Thoracic aorta (tissue), 2 donors: ENCODE results near the gene ARMC7. TPM values are rescaled to one million over a fixed set of nuclear protein-coding genes. Genes with fewer than 3 reads are reported as not detected.

Source experiments
- ATAC-seq: fragments of 150-250 bp; one replicate; pipeline ENCODE4 v1.8.0; 2017; ENCODE audit warnings: low read depth; ENCODE audit not compliant: insufficient number of reproducible peaks, low FRiP score
- DNase-seq: peaks from one replicate; pipeline ENCODE4 v3.0.0-alpha.2; 2020; ENCODE audit warnings: low spot score
- H3K27ac ChIP-seq, 2 donors: fragments of 200-600 bp; sonication (generic); 1 replicate in 1 of 2; 2 replicates in 1 of 2; pipeline ENCODE4 v1.5.1; 2016; ENCODE audit warnings: mild to moderate bottlenecking in 2 of 2, moderate library complexity in 2 of 2
- H3K27me3 ChIP-seq: fragments of 200-600 bp; sonication (generic); replicated peaks from 2 replicates; pipeline ENCODE4 v1.6.0; 2016; ENCODE audit warnings: mild to moderate bottlenecking; ENCODE audit not compliant: insufficient read depth
- H3K36me3 ChIP-seq: fragments of 200-600 bp; sonication (generic); one replicate; pipeline ENCODE4 v1.5.1; 2016
- H3K4me1 ChIP-seq, 2 donors: fragments of 200-600 bp; sonication (generic); 1 replicate in 1 of 2; 2 replicates in 1 of 2; pipeline versions ENCODE4 v1.5.1 to v1.6.0; 2016; ENCODE audit warnings: low read depth in 2 of 2, mild to moderate bottlenecking in 1 of 2; ENCODE audit not compliant: control insufficient read depth in 1 of 2
- H3K4me3 ChIP-seq: fragments of 200-600 bp; sonication (generic); 2 replicates; pipeline ENCODE4 v1.5.1; 2016; ENCODE audit warnings: mild to moderate bottlenecking
- H3K9me3 ChIP-seq: fragments of 200-600 bp; sonication (generic); 2 replicates; pipeline ENCODE4 v1.5.1; 2016
- total RNA-seq, 2 donors: library from RNA; depleted of rRNA; stranded (reverse); fragments of >200 nt; gene quantifications; one replicate each; pipeline versions ENCODE4 v1.1.0 to v1.2.3, GENCODE V29; 2016
- TF ChIP-seq, protein P1 (sequence below): fragments of 200-600 bp; sonication (generic); IDR thresholded peaks from one replicate; pipeline ENCODE4 v1.5.1; 2019; ENCODE audit warnings: antibody characterized with exemption

Gene ARMC7
- total RNA-seq, 2 donors from 2014 or later: 6.1 to 7.6 TPM

- TF ChIP-seq, protein P1, sequence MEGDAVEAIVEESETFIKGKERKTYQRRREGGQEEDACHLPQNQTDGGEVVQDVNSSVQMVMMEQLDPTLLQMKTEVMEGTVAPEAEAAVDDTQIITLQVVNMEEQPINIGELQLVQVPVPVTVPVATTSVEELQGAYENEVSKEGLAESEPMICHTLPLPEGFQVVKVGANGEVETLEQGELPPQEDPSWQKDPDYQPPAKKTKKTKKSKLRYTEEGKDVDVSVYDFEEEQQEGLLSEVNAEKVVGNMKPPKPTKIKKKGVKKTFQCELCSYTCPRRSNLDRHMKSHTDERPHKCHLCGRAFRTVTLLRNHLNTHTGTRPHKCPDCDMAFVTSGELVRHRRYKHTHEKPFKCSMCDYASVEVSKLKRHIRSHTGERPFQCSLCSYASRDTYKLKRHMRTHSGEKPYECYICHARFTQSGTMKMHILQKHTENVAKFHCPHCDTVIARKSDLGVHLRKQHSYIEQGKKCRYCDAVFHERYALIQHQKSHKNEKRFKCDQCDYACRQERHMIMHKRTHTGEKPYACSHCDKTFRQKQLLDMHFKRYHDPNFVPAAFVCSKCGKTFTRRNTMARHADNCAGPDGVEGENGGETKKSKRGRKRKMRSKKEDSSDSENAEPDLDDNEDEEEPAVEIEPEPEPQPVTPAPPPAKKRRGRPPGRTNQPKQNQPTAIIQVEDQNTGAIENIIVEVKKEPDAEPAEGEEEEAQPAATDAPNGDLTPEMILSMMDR: no peak
- H3K36me3 ChIP-seq: no peaks in the 10 kb centered on the region
- H3K9me3 ChIP-seq: no peaks in the 10 kb centered on the region
- ATAC-seq (no peak), DNase-seq (no peak)
- H3K27ac ChIP-seq: no peak overlapping the region
- H3K4me1 ChIP-seq: no peaks in the 10 kb centered on the region
- H3K27me3 ChIP-seq: no peaks in the 10 kb centered on the region
- H3K4me3 ChIP-seq: no peak overlapping the region
These were observed 11.9 kb upstream of the ARMC7 start for GRCh38 chr17:75097865-75098264.

GRCh38 chr17:75098861-75099260 lies 10.9 kb upstream of the ARMC7 start:
- H3K9me3 ChIP-seq: no peaks in the 10 kb centered on the region
- TF ChIP-seq, protein P1: no peak
- H3K36me3 ChIP-seq: no peaks in the 10 kb centered on the region
- no peak for ATAC-seq
- no peaks in the 10 kb centered on the region for H3K27me3 ChIP-seq
- no peaks in the 10 kb centered on the region for H3K4me1 ChIP-seq
- DNase-seq: no peak
- no peak overlapping the region for H3K27ac ChIP-seq
- no peak overlapping the region for H3K4me3 ChIP-seq

GRCh38 chr17:75099881-75100595 lies 9.7 kb upstream of the ARMC7 start:
- ATAC-seq (no peak), DNase-seq (no peak)
- TF ChIP-seq, protein P1: no peak
- Histone ChIP-seq H3K4me3 (no peak overlapping the region), H3K9me3 (no peaks in the 10 kb centered on the region), H3K36me3 (no peaks in the 10 kb centered on the region), H3K27ac (no peak overlapping the region), H3K27me3 (no peaks in the 10 kb centered on the region), H3K4me1 (no peaks in the 10 kb centered on the region)

GRCh38 chr17:75102385-75102821 lies 7.4 kb upstream of the ARMC7 start:
- no peaks in the 10 kb centered on the region for H3K4me1 ChIP-seq
- H3K9me3 ChIP-seq: no peaks in the 10 kb centered on the region
- H3K4me3 ChIP-seq: no peak overlapping the region
- no peak for ATAC-seq
- no peaks in the 10 kb centered on the region for H3K36me3 ChIP-seq
- H3K27ac ChIP-seq: no peak overlapping the region
- TF ChIP-seq, protein P1: no peak
- H3K27me3 ChIP-seq: no peaks in the 10 kb centered on the region
- DNase-seq: no peak

DNA sequence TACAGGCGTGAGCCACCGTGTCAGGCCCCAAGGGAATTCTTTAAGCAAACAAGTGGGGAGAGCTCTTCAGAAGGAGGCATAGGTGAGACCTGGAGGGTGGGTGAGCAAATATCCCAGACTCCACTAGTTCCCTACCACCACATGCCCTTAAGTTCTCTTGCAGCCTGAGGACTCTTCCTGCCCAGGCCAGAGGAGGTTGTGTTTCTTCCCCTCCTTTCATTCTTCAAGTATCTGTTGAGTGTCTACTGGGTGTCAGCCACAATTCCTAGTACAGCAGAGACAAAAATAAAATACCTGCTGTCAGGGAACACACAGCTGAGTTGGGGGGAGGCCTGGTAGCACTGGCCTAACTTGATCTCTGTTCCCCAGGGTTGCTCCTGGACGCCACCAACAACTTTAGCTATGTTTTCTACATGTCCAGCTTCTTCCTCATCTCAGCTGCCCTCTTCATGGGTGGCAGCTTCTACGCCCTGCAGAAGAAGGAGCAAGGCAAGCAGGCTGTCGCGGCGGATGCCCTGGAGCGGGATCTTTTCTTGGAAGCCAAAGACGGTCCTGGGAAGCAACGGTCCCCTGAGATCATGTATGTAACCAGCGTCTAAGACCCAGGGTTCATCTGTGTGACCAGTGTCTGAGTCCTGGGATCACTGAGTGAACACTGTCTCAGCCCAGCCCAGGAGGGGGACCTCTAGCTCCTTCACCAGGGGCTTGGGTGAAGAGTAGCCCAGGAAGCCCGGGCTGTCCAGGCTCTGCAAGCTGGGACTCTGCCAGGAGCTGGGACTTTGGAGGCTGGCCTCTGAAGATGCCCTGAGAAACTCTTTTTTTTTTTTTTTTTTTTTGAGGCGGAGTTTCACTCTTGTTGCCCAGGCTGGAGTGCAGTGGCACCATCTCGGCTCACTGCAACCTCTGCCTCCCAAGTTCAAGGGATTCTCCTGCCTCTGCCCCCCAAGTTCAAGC lies 5.9 kb upstream of the ARMC7 start:
- Histone ChIP-seq H3K27ac (no peak overlapping the region), H3K4me1 (peaks cover 0 to under 1% of the 10 kb centered on the region in 2 donors)

More for the DNA sequence above, 5.9 kb upstream of the ARMC7 start:
- DNase-seq (no peak), ATAC-seq (no peak)
- TF ChIP-seq, protein P1: no peak
- no peaks in the 10 kb centered on the region for H3K27me3 ChIP-seq
- no peaks in the 10 kb centered on the region for H3K9me3 ChIP-seq
- no peak overlapping the region for H3K4me3 ChIP-seq
- H3K36me3 ChIP-seq: no peaks in the 10 kb centered on the region
